ENCODE data around the gene CCK.

Gene CCK

GRCh38 chr3:42300778-42301177 is 34.8 kb upstream of the CCK start:
- no peaks in the 10 kb centered on the region for H3F3A ChIP-seq (ENCODE audit: insufficient read depth, low read length)
- no peaks in the 10 kb centered on the region for H3K27me3 ChIP-seq (replicated peaks; ENCODE audit: insufficient read depth, low read length)
- no peak overlapping the region for H3K4me3 ChIP-seq (ENCODE audit: low read length)
- no peaks in the 10 kb centered on the region for H3K36me3 ChIP-seq (replicated peaks; ENCODE audit: insufficient read depth, low read length)
- H3K9ac ChIP-seq (ENCODE audit: low read length): no peak overlapping the region
- no peaks in the 10 kb centered on the region for H4K20me1 ChIP-seq (ENCODE audit: insufficient read depth, low read length)
- H3K4me1 ChIP-seq (ENCODE audit: low read length): no peaks in the 10 kb centered on the region
- no peak overlapping the region for H2AFZ ChIP-seq (ENCODE audit: low read length)
- no peaks in the 10 kb centered on the region for H3K9me3 ChIP-seq (replicated peaks; ENCODE audit: insufficient read depth, low read length)
- H3K79me2 ChIP-seq (ENCODE audit: low read length): no peaks in the 10 kb centered on the region
- no peak overlapping the region for H3K4me2 ChIP-seq (ENCODE audit: low read depth, low read length)
- H3K9me2 ChIP-seq (replicated peaks; ENCODE audit: insufficient read depth, low read length): no peaks in the 10 kb centered on the region
- no peak overlapping the region for H3K27ac ChIP-seq (ENCODE audit: low read length)
- TF ChIP-seq EZH2 (optimal IDR thresholded peaks at IDR 0.05; ENCODE audit: low read depth, low read length): no peak
- no peak for TF ChIP-seq EZH2phosphoT487 (IDR thresholded peaks at IDR 0.05; ENCODE audit: low read length)
- no peak for TF ChIP-seq CTCF (IDR thresholded peaks at IDR 0.05; ENCODE audit: low read length)
- no peak for DNase-seq

- H3K4me3 ChIP-seq (ENCODE audit: low read length): no peak overlapping the region
- H3K9me3 ChIP-seq (replicated peaks; ENCODE audit: insufficient read depth, low read length): no peaks in the 10 kb centered on the region
- no peaks in the 10 kb centered on the region for H3K27me3 ChIP-seq (replicated peaks; ENCODE audit: insufficient read depth, low read length)
- no peaks in the 10 kb centered on the region for H3K9me2 ChIP-seq (replicated peaks; ENCODE audit: insufficient read depth, low read length)
- DNase-seq: peak; percentile 56
- TF ChIP-seq EZH2 (optimal IDR thresholded peaks at IDR 0.05; ENCODE audit: low read depth, low read length): no peak
- TF ChIP-seq EZH2phosphoT487 (IDR thresholded peaks at IDR 0.05; ENCODE audit: low read length): no peak
- H3F3A ChIP-seq (ENCODE audit: insufficient read depth, low read length): no peaks in the 10 kb centered on the region
- H3K27ac ChIP-seq (ENCODE audit: low read length): no peak overlapping the region
- H2AFZ ChIP-seq (ENCODE audit: low read length): no peak overlapping the region
- H4K20me1 ChIP-seq (ENCODE audit: insufficient read depth, low read length): no peaks in the 10 kb centered on the region
- no peak overlapping the region for H3K9ac ChIP-seq (ENCODE audit: low read length)
- H3K36me3 ChIP-seq (replicated peaks; ENCODE audit: insufficient read depth, low read length): no peaks in the 10 kb centered on the region
- no peak overlapping the region for H3K4me2 ChIP-seq (ENCODE audit: low read depth, low read length)
- H3K79me2 ChIP-seq (ENCODE audit: low read length): no peaks in the 10 kb centered on the region
- H3K4me1 ChIP-seq (ENCODE audit: low read length): no peaks in the 10 kb centered on the region
Observed at GRCh38 chr3:42300013-42300412, 34.0 kb upstream of the CCK start.

- no peak overlapping the region for H3K27ac ChIP-seq (ENCODE audit: low read length)
- no peaks in the 10 kb centered on the region for H3K4me1 ChIP-seq (ENCODE audit: low read length)
- TF ChIP-seq CTCF (IDR thresholded peaks at IDR 0.05; ENCODE audit: low read length): no peak
- no peak for TF ChIP-seq EZH2 (optimal IDR thresholded peaks at IDR 0.05; ENCODE audit: low read depth, low read length)
- TF ChIP-seq EZH2phosphoT487 (IDR thresholded peaks at IDR 0.05; ENCODE audit: low read length): no peak
- no peak overlapping the region for H3K4me2 ChIP-seq (ENCODE audit: low read depth, low read length)
- H4K20me1 ChIP-seq (ENCODE audit: insufficient read depth, low read length): no peaks in the 10 kb centered on the region
- no peaks in the 10 kb centered on the region for H3K9me3 ChIP-seq (replicated peaks; ENCODE audit: insufficient read depth, low read length)
- H3K4me3 ChIP-seq (ENCODE audit: low read length): no peak overlapping the region
- no peaks in the 10 kb centered on the region for H3K9me2 ChIP-seq (replicated peaks; ENCODE audit: insufficient read depth, low read length)
- no peaks in the 10 kb centered on the region for H3F3A ChIP-seq (ENCODE audit: insufficient read depth, low read length)
- no peaks in the 10 kb centered on the region for H3K36me3 ChIP-seq (replicated peaks; ENCODE audit: insufficient read depth, low read length)
- H3K27me3 ChIP-seq (replicated peaks; ENCODE audit: insufficient read depth, low read length): no peaks in the 10 kb centered on the region
- H2AFZ ChIP-seq (ENCODE audit: low read length): no peak overlapping the region
- H3K9ac ChIP-seq (ENCODE audit: low read length): no peak overlapping the region
- no peaks in the 10 kb centered on the region for H3K79me2 ChIP-seq (ENCODE audit: low read length)
- no peak for DNase-seq
Observed at GRCh38 chr3:42298259-42298658, 32.3 kb upstream of the CCK start.

GRCh38 chr3:42292009-42292408 is 26.0 kb upstream of the CCK start:
- H3K9ac ChIP-seq (ENCODE audit: low read length): no peak overlapping the region
- no peak for TF ChIP-seq CTCF (IDR thresholded peaks at IDR 0.05; ENCODE audit: low read length)
- TF ChIP-seq EZH2 (optimal IDR thresholded peaks at IDR 0.05; ENCODE audit: low read depth, low read length): no peak
- no peak for TF ChIP-seq EZH2phosphoT487 (IDR thresholded peaks at IDR 0.05; ENCODE audit: low read length)
- H3K36me3 ChIP-seq (replicated peaks; ENCODE audit: insufficient read depth, low read length): no peaks in the 10 kb centered on the region
- no peak for DNase-seq
- no peak overlapping the region for H3K4me2 ChIP-seq (ENCODE audit: low read depth, low read length)
- H2AFZ ChIP-seq (ENCODE audit: low read length): no peak overlapping the region
- H3K27ac ChIP-seq (ENCODE audit: low read length): no peak overlapping the region
- H3F3A ChIP-seq (ENCODE audit: insufficient read depth, low read length): 0 out of 2 replicates have a peak, but pooled peaks cover 5% of the 10 kb centered on the region
- no peaks in the 10 kb centered on the region for H3K9me3 ChIP-seq (replicated peaks; ENCODE audit: insufficient read depth, low read length)
- no peaks in the 10 kb centered on the region for H3K79me2 ChIP-seq (ENCODE audit: low read length)
- H3K4me1 ChIP-seq (ENCODE audit: low read length): peaks cover 9% of the 10 kb centered on the region
- no peaks in the 10 kb centered on the region for H3K27me3 ChIP-seq (replicated peaks; ENCODE audit: insufficient read depth, low read length)
- H3K9me2 ChIP-seq (replicated peaks; ENCODE audit: insufficient read depth, low read length): no peaks in the 10 kb centered on the region
- H4K20me1 ChIP-seq (ENCODE audit: insufficient read depth, low read length): no peaks in the 10 kb centered on the region
- no peak overlapping the region for H3K4me3 ChIP-seq (ENCODE audit: low read length)
